Large intestine (tissue), 3 donors: ENCODE data around the gene ERVK3-1. TPM values are rescaled to one million over a fixed set of nuclear protein-coding genes. Genes with fewer than 3 reads are reported as not detected.

Source experiments
- DNase-seq, 2 donors: peaks; one replicate each; pipeline versions ENCODE4 v3.0.0 to v3.0.0-alpha.2; 2013
- H3K27ac ChIP-seq: one replicate; pipeline ENCODE4 v1.5.1; 2013; ENCODE audit warnings: low read length
- H3K27me3 ChIP-seq: 2 replicates; pipeline ENCODE4 v1.6.1; 2013; ENCODE audit warnings: low read length; ENCODE audit not compliant: control insufficient read depth, insufficient read depth
- H3K36me3 ChIP-seq: 2 replicates; pipeline ENCODE4 v1.6.1; 2013; ENCODE audit warnings: low read length; ENCODE audit not compliant: control insufficient read depth, insufficient read depth
- H3K4me1 ChIP-seq: one replicate; pipeline ENCODE4 v1.6.1; 2013; ENCODE audit warnings: low read length; ENCODE audit not compliant: control insufficient read depth, insufficient read depth
- H3K4me3 ChIP-seq: one replicate; pipeline ENCODE4 v1.5.1; 2013; ENCODE audit warnings: low read length
- H3K9me3 ChIP-seq: one replicate; pipeline ENCODE4 v1.6.1; 2013; ENCODE audit warnings: mild to moderate bottlenecking, low read depth, low read length, moderate library complexity; ENCODE audit not compliant: control insufficient read depth
- WGBS: methylation state at CpG from one replicate; pipeline ENCODE4 v1.1.5; 2013; ENCODE audit warnings: low lambda C conversion rate; ENCODE audit not compliant: insufficient coverage; 5-methylcytosine and 5-hydroxymethylcytosine counted together
- polyA plus RNA-seq: library from polyadenylated mRNA; unstranded; fragments of 120-200 nt; gene quantifications from one replicate; pipeline ENCODE4 v1.2.1, GENCODE V29; 2013

The ERVK3-1 gene
- polyA plus RNA-seq, 1 donor: 59.3 TPM

DNA sequence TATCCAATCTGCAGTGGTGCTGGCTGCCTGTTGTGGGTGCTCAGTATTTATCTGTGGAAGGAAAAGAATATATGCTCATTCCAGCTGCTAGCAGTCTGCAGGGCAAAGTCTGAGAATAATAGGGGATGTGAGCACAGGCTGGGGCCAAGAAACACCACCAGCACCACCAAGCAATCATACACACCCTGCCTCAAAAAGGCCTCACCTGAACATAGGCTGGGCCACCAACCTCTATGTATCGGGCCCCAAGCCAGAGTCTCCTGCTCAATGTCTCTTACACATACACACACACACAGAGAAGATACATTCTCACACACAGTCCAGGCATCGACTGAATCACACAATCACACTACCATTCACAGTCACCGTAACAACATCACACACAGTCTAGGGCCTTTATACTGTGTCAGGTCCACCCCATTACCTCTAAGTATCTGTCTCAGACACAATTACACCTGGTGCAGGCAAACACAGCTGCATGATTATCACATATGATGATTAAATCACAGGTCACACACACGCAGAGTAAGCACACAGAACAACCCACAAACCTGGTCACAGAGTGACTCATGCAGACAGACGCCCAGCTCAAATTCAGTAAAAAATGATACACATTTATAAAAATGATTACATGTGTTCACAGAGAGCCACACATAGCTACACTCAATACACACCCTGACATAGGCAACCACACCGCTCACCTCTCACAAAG, 20.3 kb downstream of the ERVK3-1 start:
- WGBS: no CpG with 5 or more reads among the region's 6 CpGs

DNA sequence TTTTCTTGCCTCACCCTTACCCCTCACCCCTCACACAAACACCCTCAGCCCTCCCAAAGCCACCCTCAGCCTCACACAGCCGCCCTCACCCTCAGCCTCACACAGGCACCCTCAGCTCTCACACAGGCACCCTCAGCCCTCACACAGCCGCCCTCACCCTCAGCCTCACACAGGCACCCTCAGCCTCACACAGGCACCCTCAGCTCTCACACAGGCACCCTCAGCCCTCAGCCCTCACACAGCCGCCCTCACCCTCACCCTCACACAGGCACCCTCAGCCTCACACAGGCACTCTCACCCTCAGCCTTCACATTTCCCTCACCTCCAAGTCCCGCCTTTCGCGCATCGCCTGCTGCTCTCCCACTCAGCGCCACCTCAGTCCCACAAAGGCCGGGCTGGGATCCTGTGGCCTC, 21.3 kb downstream of the ERVK3-1 start:
- Histone ChIP-seq H3K4me1 (peaks cover 16% of the 10 kb centered on the region), H3K9me3 (no peaks in the 10 kb centered on the region), H3K27me3 (no peaks in the 10 kb centered on the region), H3K4me3 (peak overlapping the region; percentile 84), H3K27ac (peak overlapping the region; percentile 86), H3K36me3 (peaks cover 2% of the 10 kb centered on the region)
- DNase-seq: no peak
- no CpG with 5 or more reads among the region's 9 CpGs for WGBS

More for the DNA sequence above, 20.3 kb downstream of the ERVK3-1 start:
- Histone ChIP-seq H3K4me3 (peak overlapping the region; percentile 84), H3K4me1 (peaks cover 16% of the 10 kb centered on the region), H3K27ac (peak overlapping the region; percentile 23), H3K36me3 (peaks cover 2% of the 10 kb centered on the region), H3K9me3 (no peaks in the 10 kb centered on the region), H3K27me3 (no peaks in the 10 kb centered on the region)
- peak; percentile 30 to 68 for DNase-seq

DNA sequence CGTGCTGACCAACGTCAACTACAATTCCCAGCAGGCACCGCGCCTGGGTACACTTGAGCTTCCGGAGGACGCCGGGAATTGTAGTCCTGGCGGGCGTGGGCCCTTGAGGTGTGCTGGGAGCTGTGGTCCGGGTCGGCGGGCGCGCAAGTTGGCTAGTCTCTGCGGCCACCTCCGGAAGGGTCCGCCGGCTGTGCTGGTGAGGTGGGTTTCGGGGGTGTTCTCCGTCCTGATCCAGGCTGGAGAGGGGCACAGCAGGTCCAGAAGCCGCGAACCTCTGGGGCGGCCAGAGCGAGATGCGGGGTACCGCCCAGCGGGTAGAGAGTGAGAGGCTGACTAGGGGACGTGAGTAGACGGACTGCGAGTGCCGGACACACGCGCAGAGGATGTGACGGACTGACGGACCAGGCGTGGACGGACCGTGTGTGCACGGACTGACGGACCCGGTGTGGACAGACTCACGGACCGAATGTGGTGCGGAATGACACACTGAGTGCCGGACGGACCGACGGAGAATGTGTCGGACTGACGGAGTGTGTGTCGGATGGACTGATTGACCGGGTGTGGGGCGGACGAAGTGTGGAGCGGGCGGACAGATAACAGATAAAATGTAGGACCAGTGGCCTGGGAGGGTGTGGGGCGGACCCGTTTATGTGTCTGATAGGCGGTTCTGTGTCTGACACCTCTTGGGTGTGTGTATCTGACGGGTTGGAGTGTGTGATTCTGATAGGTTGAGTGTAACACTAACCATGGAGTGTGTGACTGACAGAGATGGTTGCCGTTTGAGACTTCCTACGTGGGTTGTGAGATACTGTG, 21.9 kb downstream of the ERVK3-1 start, which contains the start of gene ZSCAN22:
TSS of gene ZSCAN22 (plus strand) at position 81 of the 813 bp plus-strand sequence. CDS start 7,809 bp downstream, outside the sequence.
- Histone ChIP-seq H3K27me3 (no peaks in the 10 kb centered on the region), H3K4me1 (peaks cover 16% of the 10 kb centered on the region), H3K9me3 (no peaks in the 10 kb centered on the region), H3K36me3 (no peaks in the 10 kb centered on the region), H3K4me3 (peak within 1 kb of the TSS; percentile 84), H3K27ac (peak within 1 kb of the TSS; percentile 86)
- no CpG with 5 or more reads among the region's 62 CpGs for WGBS
- peak; percentile 97 to 98 for DNase-seq

DNA sequence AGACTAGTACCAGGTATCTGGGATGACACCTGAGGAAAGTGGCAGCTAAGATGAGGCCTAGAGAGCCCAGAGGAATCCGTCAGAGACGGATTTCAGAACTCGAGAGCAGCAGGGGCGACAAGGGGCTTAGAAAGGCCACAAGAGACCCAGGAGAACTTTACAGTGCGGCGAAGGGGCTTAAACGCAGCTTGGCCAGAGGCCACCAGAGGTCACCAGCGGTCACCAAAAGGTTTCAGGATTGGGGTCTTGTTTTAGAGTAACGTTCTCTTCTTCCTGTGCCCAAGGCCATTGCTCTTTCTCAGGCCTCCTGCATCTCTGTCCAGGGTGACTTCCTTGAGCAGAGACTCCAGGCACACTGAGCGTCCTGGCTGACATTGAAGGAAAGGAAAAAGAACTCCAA, 23.8 kb downstream of the ERVK3-1 start:
- H3K36me3 ChIP-seq: no peaks in the 10 kb centered on the region
- peaks cover 16% of the 10 kb centered on the region for H3K4me1 ChIP-seq
- WGBS: 77% methylated on average over 2 of the region's 10 CpGs
- no peaks in the 10 kb centered on the region for H3K9me3 ChIP-seq
- H3K27ac ChIP-seq: no peak overlapping the region
- no peak for DNase-seq
- H3K27me3 ChIP-seq: no peaks in the 10 kb centered on the region
- no peak overlapping the region for H3K4me3 ChIP-seq

DNA sequence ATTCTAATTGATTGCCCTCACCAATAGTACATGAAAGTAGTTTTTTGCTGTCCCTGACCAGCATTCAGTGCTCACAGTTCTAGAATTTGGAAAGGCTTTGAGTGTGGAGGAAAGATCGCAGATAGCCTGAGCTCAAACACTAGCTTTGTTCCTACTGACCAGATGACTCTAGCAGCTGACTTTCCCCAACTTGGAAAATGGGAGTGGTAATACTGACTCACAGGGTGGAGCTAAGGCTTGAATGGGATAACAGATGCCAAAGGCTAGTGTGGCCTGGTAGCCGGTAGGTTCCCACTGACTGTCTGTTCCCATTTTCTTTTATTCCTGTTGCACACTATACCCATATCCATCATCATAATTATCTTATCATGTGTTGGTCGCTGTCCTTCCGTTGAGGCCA, 25.3 kb downstream of the ERVK3-1 start:
- Histone ChIP-seq H3K27me3 (no peaks in the 10 kb centered on the region), H3K36me3 (peaks cover 10% of the 10 kb centered on the region), H3K9me3 (no peaks in the 10 kb centered on the region), H3K4me3 (no peak overlapping the region), H3K4me1 (peaks cover 9% of the 10 kb centered on the region), H3K27ac (no peak overlapping the region)
- no CpG with 5 or more reads among the region's 4 CpGs for whole genome bisulfite sequencing
- no peak for DNase-seq

DNA sequence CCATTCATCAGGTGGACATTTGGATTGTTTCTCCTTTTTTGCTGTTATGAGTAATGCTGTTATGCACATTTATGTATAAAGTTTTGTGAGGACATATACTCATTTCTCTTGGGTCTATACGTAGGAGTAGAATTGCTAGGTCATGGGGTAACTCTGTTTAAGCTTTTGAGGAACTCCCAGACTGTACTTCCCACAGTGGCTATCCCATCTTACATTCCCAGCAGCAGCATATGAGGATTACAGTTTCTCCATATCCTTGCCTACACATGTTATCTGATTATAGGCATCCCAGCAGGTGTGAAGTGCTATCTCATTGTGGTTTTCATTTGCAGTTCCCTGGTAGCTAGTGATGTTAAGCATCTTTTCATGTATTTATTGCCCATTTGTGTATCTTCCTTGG, 27.5 kb downstream of the ERVK3-1 start:
- WGBS: no CpG with 5 or more reads among the region's 1 CpG
- DNase-seq: no peak
- H3K27ac ChIP-seq: no peak overlapping the region
- peaks cover 26% of the 10 kb centered on the region for H3K36me3 ChIP-seq
- H3K4me1 ChIP-seq: peaks cover 6% of the 10 kb centered on the region
- H3K4me3 ChIP-seq: no peak overlapping the region
- H3K27me3 ChIP-seq: no peaks in the 10 kb centered on the region
- no peaks in the 10 kb centered on the region for H3K9me3 ChIP-seq

DNA sequence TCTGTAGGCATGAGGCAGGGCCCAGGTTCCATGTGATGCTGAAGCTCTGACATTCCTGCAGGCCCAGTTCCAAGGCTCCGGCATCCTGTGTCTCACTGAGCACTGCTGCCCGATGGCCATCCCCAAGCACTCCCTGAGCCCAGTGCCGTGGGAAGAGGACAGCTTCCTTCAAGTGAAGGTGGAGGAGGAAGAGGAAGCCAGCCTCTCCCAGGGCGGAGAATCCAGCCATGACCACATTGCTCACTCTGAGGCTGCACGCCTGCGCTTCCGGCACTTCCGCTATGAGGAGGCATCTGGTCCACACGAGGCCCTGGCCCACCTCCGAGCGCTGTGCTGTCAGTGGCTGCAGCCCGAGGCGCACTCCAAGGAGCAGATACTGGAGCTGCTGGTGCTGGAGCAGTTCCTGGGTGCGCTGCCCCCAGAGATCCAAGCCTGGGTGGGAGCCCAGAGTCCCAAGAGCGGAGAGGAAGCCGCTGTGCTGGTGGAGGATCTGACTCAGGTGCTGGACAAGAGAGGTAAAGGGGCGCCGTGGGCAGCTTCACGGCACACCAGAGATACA, 29.6 kb downstream of the ERVK3-1 start:
- peaks cover 4% of the 10 kb centered on the region for H3K9me3 ChIP-seq
- H3K27me3 ChIP-seq: no peaks in the 10 kb centered on the region
- no peak overlapping the region for H3K27ac ChIP-seq
- H3K4me3 ChIP-seq: no peak overlapping the region
- WGBS: no CpG with 5 or more reads among the region's 19 CpGs
- H3K4me1 ChIP-seq: no peaks in the 10 kb centered on the region
- DNase-seq: no peak
- H3K36me3 ChIP-seq: peaks cover 46% of the 10 kb centered on the region

DNA sequence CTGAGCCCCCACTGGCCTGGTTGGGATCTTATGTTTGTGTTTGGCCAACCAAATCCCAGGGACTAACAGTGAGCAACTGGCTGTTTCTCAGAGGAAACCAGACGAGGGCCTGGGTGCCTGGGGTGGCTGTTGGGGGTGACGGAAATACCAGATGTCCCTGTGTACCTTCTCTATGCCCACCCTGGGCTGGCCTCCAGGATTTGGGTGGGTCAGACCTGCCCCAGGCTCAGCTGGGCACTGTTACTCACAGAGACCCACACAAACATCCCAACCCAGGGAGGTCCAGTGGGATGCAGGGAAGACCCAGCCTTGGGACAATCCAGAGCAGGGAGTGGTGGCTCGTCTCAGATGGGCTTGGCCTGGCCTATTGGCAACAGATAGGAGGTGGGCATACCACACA, 30.5 kb downstream of the ERVK3-1 start:
- H3K9me3 ChIP-seq: peaks cover 4% of the 10 kb centered on the region
- no CpG with 5 or more reads among the region's 3 CpGs for WGBS
- H3K4me3 ChIP-seq: no peak overlapping the region
- H3K27me3 ChIP-seq: no peaks in the 10 kb centered on the region
- H3K27ac ChIP-seq: no peak overlapping the region
- peaks cover 47% of the 10 kb centered on the region for H3K36me3 ChIP-seq
- no peak for DNase-seq
- H3K4me1 ChIP-seq: no peaks in the 10 kb centered on the region

DNA sequence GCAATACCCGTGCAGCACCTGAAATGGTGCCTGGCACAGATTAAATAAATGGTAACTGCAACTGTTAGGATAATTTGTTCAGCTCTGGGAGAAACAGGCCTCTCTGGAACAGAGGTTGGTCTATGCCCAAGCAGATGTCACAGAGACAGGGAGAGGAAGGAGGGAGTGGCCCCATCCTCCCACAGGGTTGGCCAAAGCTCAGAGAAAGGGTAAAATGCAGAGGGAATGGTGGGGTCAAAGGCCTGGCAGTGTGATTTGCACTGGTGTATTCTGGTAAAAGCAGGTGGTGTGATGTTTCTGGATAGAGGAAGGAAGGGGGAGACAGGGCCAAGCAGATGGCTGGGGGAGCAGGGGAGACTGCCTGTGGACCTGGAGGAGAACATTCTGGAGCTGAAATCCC, 31.0 kb downstream of the ERVK3-1 start:
- WGBS: no CpG with 5 or more reads among the region's 1 CpG
- Histone ChIP-seq H3K4me1 (no peaks in the 10 kb centered on the region), H3K36me3 (peaks cover 47% of the 10 kb centered on the region), H3K27ac (no peak overlapping the region), H3K9me3 (peaks cover 4% of the 10 kb centered on the region), H3K4me3 (no peak overlapping the region), H3K27me3 (no peaks in the 10 kb centered on the region)
- DNase-seq: no peak

DNA sequence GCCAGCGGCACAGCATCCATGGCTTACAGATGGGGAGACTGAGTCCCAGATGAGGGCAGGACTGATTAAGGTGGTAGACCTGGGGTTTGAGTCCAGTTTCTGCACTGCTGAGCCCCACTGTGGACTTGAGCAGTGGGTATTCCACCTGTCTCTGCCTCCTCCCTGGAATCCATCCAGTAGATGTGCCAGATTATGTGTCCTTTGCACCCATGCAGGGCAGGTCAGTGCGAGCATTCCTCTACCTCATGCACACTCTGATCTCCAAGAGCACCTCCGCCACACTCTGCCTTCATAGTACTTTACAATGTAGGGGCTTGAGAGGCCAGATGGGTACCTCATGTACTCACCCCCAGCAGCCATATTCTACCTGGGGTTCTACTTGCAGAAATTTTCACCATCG, 31.6 kb downstream of the ERVK3-1 start:
- H3K36me3 ChIP-seq: peaks cover 47% of the 10 kb centered on the region
- no CpG with 5 or more reads among the region's 4 CpGs for WGBS

More for the DNA sequence above, 31.6 kb downstream of the ERVK3-1 start:
- peaks cover 4% of the 10 kb centered on the region for H3K9me3 ChIP-seq
- DNase-seq: no peak
- no peaks in the 10 kb centered on the region for H3K4me1 ChIP-seq
- no peaks in the 10 kb centered on the region for H3K27me3 ChIP-seq
- H3K27ac ChIP-seq: no peak overlapping the region
- no peak overlapping the region for H3K4me3 ChIP-seq
